Measurements from ENCODE around the gene GAL3ST2.

The GAL3ST2 gene

DNA sequence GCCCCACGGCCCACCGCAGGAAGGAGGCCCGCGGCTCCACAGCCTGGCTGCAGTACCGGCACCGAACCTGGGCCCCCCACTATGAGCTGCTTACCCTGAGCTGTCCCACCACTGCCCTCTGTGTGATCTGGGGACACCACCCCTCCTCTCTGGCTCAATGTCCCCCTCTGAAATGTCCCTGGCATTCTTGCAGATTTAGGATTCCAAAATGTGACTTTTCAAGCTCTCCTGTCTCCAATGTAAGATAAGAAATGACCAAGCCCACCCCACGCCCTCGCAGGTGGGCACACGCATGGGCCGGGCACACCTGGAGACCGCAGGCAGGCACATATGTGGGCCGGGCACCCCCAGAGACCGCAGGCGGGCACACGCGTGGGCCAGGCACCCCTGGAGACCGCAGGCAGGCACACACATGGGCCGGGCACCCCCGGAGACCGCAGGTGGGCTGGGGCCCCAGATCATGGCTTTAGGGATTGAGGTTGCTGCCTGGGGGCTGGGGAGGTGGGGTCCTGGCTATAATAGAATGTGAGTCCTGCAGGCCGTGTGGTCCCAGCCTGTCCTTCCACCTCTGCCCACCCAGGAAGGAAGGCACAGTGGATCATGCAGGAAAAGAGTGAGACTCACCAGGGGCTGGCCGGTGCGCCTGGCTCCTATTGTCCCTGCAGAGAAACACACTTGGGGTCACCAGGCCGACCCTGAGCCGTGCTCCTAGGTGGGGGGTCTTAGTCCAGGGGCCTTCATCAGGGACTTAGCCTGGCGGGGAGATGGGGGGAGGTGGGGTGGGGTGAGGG lies 74.9 kb downstream of the GAL3ST2 start:
- no peaks in the 10 kb centered on the region for H3K36me3 ChIP-seq (ENCODE audit: insufficient read depth)
- no peak for TF ChIP-seq CTCF (conservative IDR thresholded peaks at IDR 0.05; ENCODE audit: low read depth, low read length)
- no peaks in the 10 kb centered on the region for H4K20me1 ChIP-seq (ENCODE audit: insufficient read depth)
- H3K27ac ChIP-seq, result no peak overlapping the region
- H3K4me3 ChIP-seq (IDR thresholded peaks at IDR 0.05; ENCODE audit: insufficient read depth, low read depth, low read length), result no peak overlapping the region
- no peaks in the 10 kb centered on the region for H3K79me2 ChIP-seq (ENCODE audit: insufficient read depth, low read depth)
- H3K4me1 ChIP-seq (ENCODE audit: low read depth, poor library complexity, severe bottlenecking), result no peaks in the 10 kb centered on the region
- H3K4me2 ChIP-seq, result no peak overlapping the region
- H3K27me3 ChIP-seq (ENCODE audit: insufficient read depth, low read depth), result peaks cover 36% of the 10 kb centered on the region; the same call in 1 of the 2 replicates
- no peak overlapping the region for H2AFZ ChIP-seq (ENCODE audit: low read depth)
- no peak overlapping the region for H3K9ac ChIP-seq

DNA sequence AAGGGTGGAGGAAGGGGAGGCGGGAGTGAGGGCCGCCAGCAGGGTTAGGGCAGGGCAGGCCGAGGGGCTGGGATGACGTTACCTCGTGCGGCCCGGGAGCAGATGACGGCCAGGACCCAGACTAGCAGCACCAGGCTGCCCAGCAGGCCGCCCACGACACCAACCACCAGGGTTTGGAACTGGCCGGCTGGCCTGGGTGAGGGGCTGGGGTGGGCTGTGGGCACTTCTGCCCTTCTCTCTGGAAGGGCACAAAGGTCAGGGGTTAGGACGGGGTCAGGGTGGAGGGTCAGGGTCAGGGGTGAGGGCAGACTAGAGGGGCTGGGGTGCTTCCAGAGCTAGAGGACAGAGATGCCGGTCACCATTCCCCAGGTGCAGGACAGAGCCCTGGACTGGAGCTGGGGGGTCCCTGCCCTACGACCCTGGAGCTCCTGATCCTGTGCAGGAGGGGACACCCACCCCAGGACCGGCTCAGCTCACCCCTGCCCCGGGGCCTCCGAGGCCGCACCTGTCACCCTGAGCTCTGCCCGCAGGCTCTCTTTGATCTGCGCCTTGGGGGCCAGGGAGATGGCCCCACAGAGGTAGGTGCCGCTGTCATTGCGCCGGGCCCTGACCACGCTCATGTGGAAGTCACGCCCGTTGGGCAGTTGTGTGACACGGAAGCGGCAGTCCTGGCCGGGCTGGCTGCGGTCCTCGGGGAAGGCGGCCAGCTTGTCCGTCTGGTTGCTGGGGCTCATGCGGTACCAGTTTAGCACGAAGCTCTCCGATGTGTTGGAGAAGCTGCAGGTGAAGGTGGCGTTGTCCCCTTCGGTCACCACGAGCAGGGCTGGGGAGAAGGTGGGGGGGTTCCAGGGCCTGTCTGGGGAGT lies 75.7 kb downstream of the GAL3ST2 start:
- H3K4me1 ChIP-seq (ENCODE audit: low read depth, poor library complexity, severe bottlenecking), result no peaks in the 10 kb centered on the region
- H3K36me3 ChIP-seq (ENCODE audit: insufficient read depth), result no peaks in the 10 kb centered on the region
- H4K20me1 ChIP-seq (ENCODE audit: insufficient read depth), result no peaks in the 10 kb centered on the region
- no peak overlapping the region for H2AFZ ChIP-seq (ENCODE audit: low read depth)
- no peak overlapping the region for H3K4me2 ChIP-seq
- no peak overlapping the region for H3K4me3 ChIP-seq (IDR thresholded peaks at IDR 0.05; ENCODE audit: insufficient read depth, low read depth, low read length)
- H3K27me3 ChIP-seq (ENCODE audit: insufficient read depth, low read depth), result peaks cover 37% of the 10 kb centered on the region; the same call in 1 of the 2 replicates
- TF ChIP-seq CTCF (conservative IDR thresholded peaks at IDR 0.05; ENCODE audit: low read depth, low read length), result no peak
- no peaks in the 10 kb centered on the region for H3K79me2 ChIP-seq (ENCODE audit: insufficient read depth, low read depth)
- H3K9ac ChIP-seq, result no peak overlapping the region
- no peak overlapping the region for H3K27ac ChIP-seq

DNA sequence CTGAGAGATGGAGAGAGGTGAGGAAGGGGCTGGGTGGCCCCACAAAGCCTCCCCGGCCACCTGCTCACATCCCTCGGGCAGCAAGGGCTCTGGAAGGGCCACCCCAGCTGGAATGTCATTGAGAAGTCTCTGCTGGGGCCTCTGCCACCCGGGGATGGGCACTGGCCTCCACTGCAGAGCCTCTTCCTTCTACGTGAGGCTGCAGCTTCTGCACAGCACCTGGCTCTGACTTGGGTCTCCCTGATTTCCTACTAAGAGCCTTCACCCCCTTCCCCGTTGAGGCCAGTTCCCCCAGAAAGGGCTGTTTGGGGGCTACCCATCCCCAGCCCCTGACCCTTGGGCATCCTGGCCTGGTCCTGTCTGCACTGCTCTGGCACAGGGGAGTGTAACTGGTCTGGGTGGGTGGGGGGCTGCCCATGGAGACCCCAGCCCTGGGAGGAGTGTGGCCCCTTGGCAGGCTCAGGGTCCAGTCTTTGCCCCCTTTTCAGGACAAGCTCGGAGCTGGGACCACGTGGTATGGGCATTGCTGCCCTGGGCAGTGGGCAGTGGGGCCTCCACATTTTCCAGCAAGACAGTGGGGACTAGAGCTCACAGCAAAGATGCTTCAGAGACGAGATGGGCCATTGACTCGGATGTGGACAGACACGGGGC lies 76.5 kb downstream of the GAL3ST2 start:
- H3K4me2 ChIP-seq, result no peak overlapping the region

More for the DNA sequence above, 76.5 kb downstream of the GAL3ST2 start:
- Histone ChIP-seq H2AFZ (ENCODE audit: low read depth) (no peak overlapping the region), H3K4me1 (ENCODE audit: low read depth, poor library complexity, severe bottlenecking) (no peaks in the 10 kb centered on the region), H3K79me2 (ENCODE audit: insufficient read depth, low read depth) (no peaks in the 10 kb centered on the region), H3K36me3 (ENCODE audit: insufficient read depth) (no peaks in the 10 kb centered on the region), H4K20me1 (ENCODE audit: insufficient read depth) (no peaks in the 10 kb centered on the region), H3K27ac (no peak overlapping the region), H3K27me3 (ENCODE audit: insufficient read depth, low read depth) (peaks cover 37% of the 10 kb centered on the region; the same call in 1 of the 2 replicates), H3K4me3 (IDR thresholded peaks at IDR 0.05; ENCODE audit: insufficient read depth, low read depth, low read length) (no peak overlapping the region), H3K9ac (no peak overlapping the region)
- TF ChIP-seq CTCF (conservative IDR thresholded peaks at IDR 0.05; ENCODE audit: low read depth, low read length), result no peak
